NCI-H82 treated with DMSO at 0.1 percent for 48 hours (cell line): ENCODE measurements around the gene AMOTL2.

Experiments used
- DNase-seq: peaks from one replicate; lab custom pipeline; 2025; ENCODE audit not compliant: unreplicated experiment; lab: John Stamatoyannopoulos, UW

AMOTL2 gene

DNA sequence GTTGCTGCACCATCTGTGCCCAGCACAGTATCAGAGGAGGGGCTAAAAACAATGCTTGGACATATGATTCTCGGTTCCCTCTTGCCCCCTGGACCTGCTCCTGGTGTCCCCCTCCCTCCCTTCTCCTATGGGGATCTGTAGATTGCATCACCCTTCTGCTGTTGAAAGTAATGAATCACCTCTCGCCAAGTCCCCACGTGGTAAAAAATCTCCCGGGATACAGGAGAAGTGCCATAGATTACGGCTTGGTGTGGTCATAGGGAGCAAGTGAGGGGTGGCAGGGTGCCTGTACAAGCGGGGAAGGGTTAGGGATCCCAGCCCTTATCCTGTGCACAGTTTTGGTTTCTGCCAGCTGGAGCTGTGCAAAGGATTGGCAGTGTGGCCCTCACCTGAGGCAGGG lies 37.7 kb downstream of the AMOTL2 start:
- DNase-seq: no peak

DNA sequence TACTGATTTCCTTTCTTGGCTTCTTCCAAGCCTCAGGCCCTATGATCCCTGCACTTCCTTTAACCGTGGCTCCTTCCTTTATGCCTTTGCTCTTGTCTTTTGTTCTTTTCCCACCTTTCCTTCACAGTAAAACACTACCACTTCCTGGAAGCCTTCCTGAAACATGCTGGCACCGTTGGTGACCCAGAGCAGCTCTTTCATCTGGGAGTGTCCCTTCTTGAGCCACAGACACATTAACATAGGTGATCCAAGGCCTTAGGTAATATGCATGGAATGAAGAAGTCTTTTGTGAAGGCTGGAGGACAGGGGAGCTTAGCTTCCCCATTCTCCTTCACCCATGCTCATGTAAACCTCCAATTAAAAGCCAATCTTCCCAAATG lies 39.4 kb downstream of the AMOTL2 start:
- DNase-seq: no peak

DNA sequence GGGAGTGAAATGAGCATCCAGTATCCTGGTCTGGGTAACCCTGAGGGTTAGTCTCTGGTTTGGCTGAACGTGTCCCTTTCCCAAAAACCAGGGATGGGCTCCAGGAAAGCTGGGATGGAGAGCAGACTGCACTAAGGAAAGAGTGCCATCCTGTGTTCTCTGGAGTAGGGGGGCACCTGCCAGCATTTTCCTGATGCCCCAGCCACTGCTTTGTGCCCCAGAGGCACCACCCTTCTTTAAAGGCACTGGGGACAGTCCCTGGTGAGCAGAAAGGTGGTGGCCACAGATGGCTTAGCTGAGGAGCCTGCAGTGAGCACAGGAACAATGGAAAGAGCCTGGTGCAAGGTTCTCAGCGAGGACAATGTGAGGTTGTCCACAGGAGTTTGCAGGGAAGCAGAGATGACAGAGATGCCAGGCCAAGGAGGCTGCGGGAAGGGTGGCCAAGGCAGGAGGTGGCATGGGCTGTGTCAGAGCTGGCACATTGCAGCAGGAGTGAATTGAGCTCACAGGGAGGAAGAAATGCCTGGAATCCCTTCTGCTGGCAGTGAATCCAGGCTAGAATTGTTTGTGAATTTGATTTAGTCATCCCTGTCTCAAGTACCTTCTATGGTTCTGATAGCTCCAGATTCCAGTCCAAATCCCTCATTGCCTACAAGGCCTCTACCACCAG lies 39.9 kb downstream of the AMOTL2 start:
- DNase-seq: no peak

DNA sequence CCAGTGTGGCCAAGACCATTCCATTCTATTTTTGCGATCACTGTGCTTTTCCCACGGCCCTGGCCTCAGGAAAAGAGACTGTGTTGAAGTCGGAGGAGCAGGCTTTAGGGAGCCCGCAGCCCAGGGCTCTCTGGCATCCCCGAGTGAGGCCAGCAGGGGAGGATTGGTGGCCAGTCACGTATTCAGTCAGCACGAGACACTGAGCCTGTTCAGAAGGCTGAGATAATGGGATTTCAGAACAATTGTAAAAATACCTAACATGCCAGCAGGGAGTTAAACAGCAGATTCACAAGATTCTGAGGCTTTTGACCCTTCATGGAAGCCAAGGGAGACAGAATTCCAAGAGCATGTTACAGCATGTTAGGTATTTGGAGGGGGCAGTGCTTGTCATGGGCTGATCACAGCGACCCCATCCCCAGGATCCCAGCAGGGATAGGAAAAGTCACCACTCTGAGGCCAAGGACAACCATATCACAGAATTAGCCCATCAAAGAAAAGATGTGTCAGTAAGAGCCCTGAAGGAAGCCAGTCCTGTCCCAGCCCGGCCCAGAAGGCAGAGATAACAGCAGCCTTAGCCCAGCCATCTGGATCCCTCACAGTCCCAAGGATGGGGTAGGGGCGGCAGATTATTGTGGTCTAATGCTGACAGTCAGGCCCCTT lies 40.6 kb downstream of the AMOTL2 start:
- peak; percentile 20 for DNase-seq

DNA sequence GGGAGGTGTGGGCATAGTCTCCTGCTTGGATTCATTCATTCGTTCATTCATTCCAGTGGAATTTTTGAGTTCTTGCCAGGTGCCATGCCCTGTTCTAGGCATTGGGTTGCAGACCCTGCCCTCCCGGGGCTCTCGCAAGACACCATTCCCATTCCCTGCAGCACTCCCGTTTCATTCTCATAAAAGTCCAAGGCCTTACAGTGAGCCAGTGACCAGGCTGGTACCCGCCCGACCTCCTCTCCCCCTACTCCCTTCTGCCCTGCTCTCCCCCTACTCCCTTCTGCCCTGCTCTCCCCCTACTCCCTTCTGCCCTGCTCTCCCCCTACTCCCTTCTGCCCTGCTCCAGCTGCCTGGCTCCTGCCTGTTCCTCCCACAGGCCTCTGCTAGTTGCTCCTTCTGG lies 41.9 kb downstream of the AMOTL2 start:
- no peak for DNase-seq

DNA sequence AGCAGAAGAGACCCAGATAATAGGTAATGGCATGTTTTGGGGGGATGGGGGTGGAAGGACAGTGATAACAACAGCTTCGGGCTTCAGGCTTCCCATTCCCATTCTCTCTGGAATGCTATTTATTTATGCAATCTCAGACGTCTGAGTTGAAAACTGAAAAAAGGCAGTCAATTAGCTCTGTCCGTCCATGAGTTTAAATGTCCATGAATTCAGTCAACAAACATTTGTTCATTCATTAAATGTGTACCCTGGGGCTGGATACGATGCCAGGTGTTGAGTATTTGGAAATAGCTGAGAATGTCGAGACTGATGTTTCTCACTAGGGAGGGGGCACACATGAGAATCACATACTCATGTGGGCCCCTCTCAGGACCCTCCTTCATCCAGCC lies 42.4 kb downstream of the AMOTL2 start:
- no peak for DNase-seq

DNA sequence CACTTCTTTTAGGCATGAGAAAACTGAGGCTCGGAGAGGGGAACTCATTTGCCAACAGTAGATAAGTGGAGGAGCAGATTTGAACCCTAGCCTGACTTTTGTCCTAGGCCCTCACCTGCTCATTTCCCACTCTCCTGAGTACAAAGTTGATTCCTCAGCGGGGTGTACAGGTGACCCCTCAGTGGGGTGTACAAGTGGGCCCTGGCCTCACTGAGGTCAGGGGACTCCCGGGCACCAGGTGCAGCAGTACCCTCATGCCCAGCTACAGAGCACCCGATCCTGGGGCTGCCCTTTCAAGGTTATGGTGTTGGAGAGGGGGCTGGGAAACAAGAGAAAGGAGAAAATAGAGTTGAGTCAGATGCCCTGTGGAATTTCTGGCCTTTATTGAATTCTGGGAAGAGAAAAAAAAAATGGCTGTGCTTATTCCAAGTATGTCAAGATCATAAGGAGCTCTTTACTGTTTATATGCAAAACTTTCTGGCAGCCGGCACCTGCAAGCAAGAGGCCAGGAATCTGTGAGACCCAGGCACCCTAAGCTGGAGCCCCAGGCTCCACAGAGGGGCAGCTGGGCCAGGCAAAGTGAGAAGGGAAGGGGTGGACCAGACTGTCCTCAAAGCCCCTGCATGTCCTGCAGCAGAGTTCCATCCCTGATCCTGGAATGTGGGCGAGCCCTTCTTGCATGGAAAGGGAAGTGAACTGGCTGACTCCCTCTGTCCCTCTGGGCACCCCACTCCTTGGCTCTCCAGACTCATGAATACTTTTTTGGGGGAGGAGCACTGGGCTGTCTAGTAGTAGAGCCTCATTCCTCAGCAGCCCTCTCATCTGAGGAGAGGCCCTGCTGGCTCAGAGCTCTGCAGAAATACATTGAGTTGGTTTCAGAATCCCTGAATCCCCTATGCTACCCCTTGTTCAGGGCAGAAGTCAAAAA lies 43.1 kb downstream of the AMOTL2 start:
- no peak for DNase-seq

DNA sequence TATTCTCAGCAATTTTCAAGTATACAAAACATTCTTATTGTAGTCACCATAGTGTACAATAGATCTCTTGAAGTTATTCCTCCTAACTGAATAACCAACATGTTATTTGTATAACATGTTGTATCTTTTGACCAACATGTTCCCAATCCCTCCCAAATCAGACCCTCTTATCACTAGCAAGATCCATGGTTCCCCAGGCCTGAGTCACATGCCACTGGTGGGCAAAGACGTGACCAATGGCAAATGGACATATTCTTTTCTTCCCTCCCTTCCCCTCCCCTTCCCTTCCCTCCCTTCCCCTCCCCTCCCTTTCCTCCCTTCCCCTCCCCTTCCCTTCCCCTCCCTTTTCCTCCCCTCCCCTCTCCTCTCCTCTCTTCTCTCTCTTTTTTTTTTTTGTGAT lies 45.4 kb downstream of the AMOTL2 start:
- DNase-seq: no peak

DNA sequence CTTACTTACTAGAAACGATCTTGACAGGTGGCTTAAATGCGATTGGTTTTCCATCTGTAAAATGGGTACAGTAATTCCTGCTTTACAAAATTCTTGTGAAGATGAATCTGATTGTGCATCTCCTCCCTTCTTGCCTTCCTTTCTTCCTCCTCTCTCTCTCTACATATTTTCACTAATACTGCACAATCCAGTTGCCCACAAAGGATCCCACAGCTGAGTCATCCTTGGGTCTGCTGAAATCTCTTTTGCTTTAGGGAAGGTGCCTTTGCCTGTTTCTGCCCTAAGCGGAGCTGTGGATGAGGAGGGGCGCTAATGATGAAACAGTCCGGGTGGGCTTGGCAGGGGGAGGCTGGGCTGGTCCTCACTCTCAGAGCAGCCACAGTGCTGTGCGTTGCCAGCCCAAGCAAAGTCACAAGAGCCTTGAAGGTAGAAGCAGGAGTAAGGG lies 46.1 kb downstream of the AMOTL2 start:
- DNase-seq: no peak

DNA sequence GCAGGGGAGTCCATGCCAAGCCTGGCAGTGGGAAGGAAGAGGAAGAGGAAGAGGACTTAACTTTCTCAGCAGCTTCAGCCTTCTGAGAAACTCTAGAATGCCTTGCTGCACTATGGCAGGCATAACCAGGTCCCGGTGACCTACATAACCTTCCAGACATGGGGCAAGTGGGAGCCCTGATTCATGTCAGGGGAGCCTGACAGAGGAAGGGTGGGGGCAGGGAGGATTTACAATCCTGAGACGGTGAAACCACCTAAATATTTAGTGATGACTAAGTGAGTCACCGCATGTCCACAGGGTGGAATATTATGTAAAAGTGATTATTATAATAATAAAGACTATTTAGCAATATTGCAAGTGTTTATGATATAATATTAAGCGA lies 46.7 kb downstream of the AMOTL2 start:
- no peak for DNase-seq

DNA sequence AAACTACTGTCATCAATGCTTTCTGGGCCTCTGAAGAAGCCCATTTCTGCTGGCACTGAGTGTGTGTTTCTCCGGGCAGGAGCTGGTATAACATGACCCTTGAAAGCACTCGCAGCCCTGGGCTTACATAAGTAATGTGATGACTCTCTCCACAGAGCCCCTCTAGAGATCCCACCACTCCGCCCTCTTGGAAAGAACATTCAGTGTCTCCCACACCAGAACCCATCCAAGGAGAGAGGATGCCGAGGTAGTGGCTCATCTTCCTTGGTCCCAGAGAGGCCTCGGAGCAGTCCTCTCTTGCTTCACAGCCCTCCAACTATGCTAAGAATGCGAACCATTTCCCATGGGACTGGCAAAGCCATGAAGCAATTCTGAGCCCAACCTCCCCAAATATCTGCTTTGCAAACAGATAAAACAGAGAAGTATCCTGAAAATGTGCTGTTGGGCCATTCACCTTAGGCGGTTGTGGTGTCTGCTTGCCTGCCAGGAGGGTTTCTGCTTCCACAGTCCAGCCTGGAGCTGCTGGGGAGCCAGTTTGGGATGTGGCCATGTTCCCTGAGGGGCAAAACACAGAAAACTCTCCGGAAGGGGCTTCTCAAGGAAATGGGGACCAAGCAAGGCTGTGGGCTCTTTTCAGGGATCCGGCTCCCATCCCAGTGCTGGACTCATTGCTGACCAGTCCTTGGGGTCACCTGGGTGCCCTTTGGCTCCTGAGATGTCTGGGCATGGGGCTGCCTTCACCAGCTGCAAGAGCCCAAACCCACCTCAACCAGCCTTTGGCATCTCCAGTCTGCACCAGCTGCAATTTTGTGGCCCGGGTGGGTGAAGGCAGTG lies 47.3 kb downstream of the AMOTL2 start:
- DNase-seq: no peak

DNA sequence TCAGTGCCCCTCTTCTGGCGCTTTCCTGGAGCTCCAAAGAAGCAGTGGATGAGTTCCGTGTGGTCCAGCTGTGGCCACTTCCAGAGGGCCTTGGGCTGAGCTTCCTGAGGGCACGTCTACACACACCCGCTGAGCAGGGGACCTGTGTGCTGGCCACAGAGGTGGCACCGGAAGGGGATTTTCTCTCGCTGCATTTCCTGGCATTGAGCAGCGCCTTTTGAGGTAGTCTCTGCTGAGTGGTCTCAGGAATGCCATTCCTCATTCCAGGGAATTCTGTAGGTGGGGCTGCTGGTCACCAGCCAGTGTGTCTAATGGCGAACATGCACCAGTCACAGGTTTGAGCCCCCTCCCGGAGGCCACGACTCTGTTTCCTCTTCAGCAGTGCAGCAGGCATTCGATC lies 48.1 kb downstream of the AMOTL2 start:
- DNase-seq: no peak

DNA sequence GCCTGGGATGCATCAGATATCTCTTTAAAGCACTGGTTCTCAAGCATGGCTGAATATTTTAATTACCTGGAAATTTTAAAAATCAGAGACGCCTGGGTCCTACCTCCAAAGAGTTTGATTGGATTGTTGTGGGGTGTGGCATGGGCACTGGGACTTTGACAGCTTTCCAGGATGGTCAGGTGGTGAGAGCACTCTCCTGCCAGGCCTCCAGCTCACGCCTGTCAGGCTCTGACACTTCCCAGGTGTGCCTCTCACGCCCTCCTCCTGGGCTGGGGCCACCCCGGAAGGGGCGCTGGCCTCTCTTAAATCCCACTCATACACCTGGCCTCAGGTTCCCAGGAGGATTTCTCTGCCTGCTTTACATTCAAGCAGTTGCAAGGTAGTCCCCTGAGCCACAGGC lies 48.5 kb downstream of the AMOTL2 start:
- DNase-seq: no peak

DNA sequence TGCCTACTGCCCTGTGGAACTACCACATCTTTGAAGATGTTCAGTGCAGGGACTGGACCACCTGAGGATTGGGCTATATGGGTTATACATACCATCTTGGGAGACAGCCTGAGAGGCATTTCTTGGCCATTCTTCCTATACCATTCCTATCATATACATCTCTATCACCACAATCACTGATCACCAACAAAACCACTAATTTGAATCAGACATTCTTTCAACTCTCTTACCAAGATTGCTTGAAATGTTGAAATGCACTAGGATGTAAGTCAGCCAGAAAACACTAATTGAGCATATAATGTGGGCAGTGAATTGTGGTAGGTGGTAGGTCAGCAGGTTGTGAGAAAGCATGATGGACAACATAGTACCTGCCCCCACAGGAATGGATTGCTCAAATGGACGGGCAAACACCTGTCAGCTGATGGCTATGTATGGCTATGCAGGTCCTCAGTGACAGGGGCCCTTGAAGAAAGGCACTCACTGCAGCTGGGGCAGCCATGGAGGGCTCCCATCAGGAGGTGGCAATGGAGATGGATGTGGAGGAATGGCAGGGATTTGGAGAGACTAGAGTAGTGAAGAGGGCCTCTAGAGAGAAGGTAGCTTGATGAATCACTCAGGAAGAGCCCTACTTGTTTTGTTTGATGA lies 49.1 kb downstream of the AMOTL2 start:
- no peak for DNase-seq

DNA sequence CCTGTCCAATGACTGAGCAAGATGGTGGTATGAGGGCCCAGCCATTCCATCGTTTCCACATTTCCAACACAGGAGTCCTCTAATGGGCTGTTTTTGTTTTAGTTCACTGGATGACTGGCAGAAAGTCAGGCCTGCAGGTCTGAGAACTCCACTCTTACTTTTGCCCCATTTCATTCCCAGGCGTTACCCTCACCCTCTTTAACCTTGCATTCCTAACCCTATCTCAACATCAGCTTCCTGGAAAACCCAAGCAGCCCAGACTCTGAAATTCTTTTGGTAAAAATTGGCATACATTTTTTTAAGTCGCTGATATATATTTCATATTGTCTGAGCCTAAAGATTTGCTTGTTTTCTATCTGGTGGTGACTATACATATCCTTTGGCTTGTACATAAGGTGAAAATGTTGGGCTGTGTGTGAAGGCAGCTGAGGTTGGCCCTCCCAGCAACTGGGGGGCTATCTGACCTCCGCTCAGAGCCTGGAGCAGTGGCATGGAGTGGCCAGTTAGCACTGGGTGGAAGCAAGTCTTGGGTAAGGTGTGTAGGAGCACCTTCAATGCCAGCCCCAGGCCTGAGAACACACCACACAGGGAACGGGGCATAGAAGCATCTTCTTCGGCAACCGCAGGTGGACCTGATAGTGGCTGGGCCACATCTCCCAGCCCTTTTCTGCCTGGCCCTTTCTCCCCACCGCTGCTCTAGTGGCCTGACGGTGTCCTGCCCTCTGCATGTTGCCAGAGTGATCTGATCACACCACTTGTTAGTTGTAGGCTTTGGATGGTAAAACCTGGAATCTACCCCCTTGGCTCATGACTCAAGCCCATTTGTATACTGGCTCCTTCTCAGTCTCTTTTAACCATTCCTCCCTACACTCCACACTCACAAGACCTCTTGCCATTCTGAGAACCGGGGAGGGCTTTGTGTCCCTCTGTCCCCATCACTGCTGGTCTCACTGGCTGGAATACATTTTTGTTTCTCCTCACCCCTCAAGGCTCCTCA lies 50.0 kb downstream of the AMOTL2 start:
- no peak for DNase-seq

DNA sequence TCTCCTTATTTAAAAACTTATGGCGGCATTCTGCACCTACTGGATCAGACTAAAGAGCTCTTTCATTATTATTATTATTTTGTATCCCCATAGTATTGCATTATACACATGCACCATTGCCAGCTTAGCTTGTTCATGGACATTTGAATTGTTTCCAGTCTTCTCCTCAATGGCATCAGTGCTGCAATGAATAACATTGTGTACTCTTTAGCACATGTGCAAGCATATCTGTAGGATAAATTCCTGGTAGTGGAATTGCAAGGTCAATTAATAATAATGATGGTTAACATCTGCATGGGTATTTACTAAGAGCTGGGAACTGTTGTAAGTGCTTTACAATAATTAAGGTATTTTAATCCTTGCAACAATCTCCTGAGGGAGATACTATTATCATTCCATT lies 52.0 kb downstream of the AMOTL2 start:
- DNase-seq: no peak

DNA sequence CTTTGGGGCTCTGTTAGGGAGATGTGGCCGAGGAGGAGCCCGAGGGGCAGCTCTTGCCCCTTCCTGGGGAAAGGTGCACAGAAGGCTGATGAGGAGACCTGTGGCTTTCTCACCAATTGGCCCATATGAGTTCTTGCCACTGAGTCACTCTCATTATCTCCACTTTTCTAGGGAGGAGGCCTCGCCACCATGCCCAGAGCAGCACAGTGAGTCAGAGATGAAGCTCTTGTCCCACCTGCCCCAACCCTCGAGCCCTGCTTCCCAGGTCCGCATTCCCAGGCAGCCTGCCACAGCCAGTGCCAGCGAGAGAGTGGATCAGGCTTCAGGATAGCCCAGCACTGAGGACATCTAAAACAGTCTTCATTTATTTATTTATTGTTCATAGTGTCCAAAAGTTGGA lies 53.5 kb downstream of the AMOTL2 start:
- DNase-seq: no peak

DNA sequence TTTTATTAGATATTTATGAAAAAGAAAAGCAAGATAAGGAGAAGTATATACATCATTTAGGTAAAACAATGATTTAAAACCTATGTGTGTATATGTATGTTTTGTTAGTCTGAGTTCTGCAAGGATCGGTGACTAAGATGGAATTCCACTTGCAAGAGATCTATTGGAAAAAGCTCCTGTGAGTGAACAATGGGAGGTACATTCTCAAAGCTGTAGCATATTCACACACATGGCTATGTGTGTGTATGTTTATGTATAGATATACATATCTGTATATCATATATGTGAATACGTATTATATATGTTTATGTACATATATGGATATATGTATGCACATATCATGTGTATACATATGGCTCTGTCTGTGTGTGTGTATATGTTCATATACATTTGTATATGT lies 54.3 kb downstream of the AMOTL2 start:
- no peak for DNase-seq

DNA sequence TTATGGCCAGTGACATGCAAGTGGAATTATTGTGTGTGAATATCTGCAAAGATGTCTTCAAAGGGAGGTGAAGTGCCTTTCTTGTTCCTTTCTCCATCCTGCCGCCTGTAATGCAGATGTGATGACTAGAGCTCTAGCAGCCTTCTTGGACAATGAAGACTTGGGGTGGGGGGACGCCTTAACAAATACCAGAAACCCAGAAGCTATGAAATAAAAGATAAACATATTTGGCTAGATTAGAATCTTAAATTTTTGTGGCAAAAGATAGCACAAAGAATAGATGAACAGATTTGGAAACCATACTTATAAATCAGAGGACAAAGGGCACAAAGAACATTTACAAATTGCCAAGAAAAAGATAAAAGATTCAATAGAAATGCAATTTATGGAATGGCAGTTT lies 56.1 kb downstream of the AMOTL2 start:
- no peak for DNase-seq
